ENCODE data around the gene ROCK2.
A peak's percentile ranks its signal among the peaks of the same experiment; 100 is the strongest.

ROCK2 gene

GRCh38 chr2:11142987-11143386 is 201.4 kb downstream of the ROCK2 start:
- H3K4me3 ChIP-seq (ENCODE audit: low read length) = no peak overlapping the region
- TF ChIP-seq, protein P1, sequence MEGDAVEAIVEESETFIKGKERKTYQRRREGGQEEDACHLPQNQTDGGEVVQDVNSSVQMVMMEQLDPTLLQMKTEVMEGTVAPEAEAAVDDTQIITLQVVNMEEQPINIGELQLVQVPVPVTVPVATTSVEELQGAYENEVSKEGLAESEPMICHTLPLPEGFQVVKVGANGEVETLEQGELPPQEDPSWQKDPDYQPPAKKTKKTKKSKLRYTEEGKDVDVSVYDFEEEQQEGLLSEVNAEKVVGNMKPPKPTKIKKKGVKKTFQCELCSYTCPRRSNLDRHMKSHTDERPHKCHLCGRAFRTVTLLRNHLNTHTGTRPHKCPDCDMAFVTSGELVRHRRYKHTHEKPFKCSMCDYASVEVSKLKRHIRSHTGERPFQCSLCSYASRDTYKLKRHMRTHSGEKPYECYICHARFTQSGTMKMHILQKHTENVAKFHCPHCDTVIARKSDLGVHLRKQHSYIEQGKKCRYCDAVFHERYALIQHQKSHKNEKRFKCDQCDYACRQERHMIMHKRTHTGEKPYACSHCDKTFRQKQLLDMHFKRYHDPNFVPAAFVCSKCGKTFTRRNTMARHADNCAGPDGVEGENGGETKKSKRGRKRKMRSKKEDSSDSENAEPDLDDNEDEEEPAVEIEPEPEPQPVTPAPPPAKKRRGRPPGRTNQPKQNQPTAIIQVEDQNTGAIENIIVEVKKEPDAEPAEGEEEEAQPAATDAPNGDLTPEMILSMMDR (conservative IDR thresholded peaks at IDR 0.05; ENCODE audit: low read depth, low read length) = no peak
- DNase-seq (ENCODE audit: low read depth) = no peak

DNA sequence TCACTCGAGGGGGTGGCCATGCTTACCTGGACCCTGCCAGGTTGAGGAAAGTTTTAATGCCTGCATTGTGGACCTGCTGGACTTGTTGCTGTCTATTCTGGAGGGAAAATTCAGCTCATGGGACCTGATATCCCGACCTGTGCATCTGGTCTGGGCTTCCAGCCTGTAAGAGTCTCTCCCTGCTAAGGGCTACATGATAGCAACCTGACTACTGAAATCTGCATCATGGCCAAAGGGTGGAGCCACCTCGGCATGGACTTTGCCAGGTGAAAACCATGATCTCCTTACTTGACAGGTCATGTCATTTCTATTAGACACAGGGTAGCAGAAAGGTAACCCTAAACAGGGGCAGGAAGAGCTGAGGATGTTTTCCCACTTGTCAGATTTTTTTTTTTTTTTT is 202.1 kb downstream of the ROCK2 start:
- DNase-seq (ENCODE audit: low read depth) = no peak
- H3K4me3 ChIP-seq (ENCODE audit: low read length) = no peak overlapping the region
- TF ChIP-seq, protein P1 (conservative IDR thresholded peaks at IDR 0.05; ENCODE audit: low read depth, low read length) = no peak

DNA sequence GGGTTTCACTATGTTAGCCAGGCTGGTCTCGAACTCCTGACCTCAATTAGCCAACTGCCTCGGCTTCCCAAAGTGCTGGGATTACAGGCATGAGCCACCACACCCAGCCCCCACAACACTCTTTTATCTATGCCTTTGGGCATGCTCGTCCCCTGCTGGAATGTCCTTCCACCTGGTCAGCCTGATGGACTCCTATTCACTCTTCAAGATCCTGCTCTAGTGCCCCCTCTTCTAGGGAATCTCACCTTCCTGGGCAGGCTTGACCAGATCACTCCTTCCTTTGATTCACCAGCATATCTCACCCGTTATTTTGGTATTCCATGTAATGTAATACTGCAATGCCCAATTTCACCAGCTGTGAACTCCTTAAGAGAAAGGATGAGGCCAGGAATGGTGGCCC is 203.1 kb downstream of the ROCK2 start:
- no peak overlapping the region for H3K4me3 ChIP-seq (ENCODE audit: low read length)
- TF ChIP-seq, protein P1 (conservative IDR thresholded peaks at IDR 0.05; ENCODE audit: low read depth, low read length) = no peak
- DNase-seq (ENCODE audit: low read depth) = no peak

- H3K4me3 ChIP-seq (ENCODE audit: low read length) = no peak overlapping the region
- DNase-seq (ENCODE audit: low read depth) = no peak
- TF ChIP-seq, protein P1 (conservative IDR thresholded peaks at IDR 0.05; ENCODE audit: low read depth, low read length) = no peak
Observed at GRCh38 chr2:11140492-11140891, 203.9 kb downstream of the ROCK2 start.

GRCh38 chr2:11134349-11134748 is 210.1 kb downstream of the ROCK2 start:
- TF ChIP-seq, protein P1 (conservative IDR thresholded peaks at IDR 0.05; ENCODE audit: low read depth, low read length) = no peak
- DNase-seq (ENCODE audit: low read depth) = no peak
- no peak overlapping the region for H3K4me3 ChIP-seq (ENCODE audit: low read length)

- no peak for DNase-seq (ENCODE audit: low read depth)
- TF ChIP-seq, protein P1 (conservative IDR thresholded peaks at IDR 0.05; ENCODE audit: low read depth, low read length) = no peak
- peak overlapping the region; percentile 63 for H3K4me3 ChIP-seq (ENCODE audit: low read length)
Observed at GRCh38 chr2:11133936-11134320, 210.5 kb downstream of the ROCK2 start.

- TF ChIP-seq, protein P1 (conservative IDR thresholded peaks at IDR 0.05; ENCODE audit: low read depth, low read length) = no peak
- peak overlapping the region; percentile 63 for H3K4me3 ChIP-seq (ENCODE audit: low read length)
- DNase-seq (ENCODE audit: low read depth) = no peak
Observed at GRCh38 chr2:11133238-11133935, 211.0 kb downstream of the ROCK2 start.
